Stimulated activated CD8-positive, alpha-beta memory T cell treated with anti-CD3 and anti-CD28 coated beads, Interleukin-4, amount 100 ng/mL, for 1 hour (primary cell): ENCODE results near the gene G3BP2.
"Not testable (repeated sequence)": the region's sequence is repeated elsewhere in the genome, so short reads cannot be mapped to it uniquely, and the experiment has no call there.

Experiments used
- DNase-seq, 2 donors: peaks; one replicate each; pipeline ENCODE4 v3.0.0-alpha.2; 2020; ENCODE audit warnings: low read depth in 2 of 2, low spot score in 1 of 2

The G3BP2 gene

GRCh38 chr4:75673027-75673958 lies at the start of gene G3BP2:
Gene G3BP2 (minus strand): TSS chr4:75673411. CDS start chr4:75662025, 11,386 bp downstream.
- DNase-seq = peak; percentile 93 to 95

GRCh38 chr4:75722417-75722816 lies 49.2 kb upstream of the G3BP2 start:
- no peak for DNase-seq

GRCh38 chr4:75718529-75718928 lies 45.3 kb upstream of the G3BP2 start:
- no peak for DNase-seq

GRCh38 chr4:75717408-75717807 lies 44.2 kb upstream of the G3BP2 start:
- DNase-seq = no peak

GRCh38 chr4:75716054-75716453 lies 42.8 kb upstream of the G3BP2 start:
- DNase-seq = not testable (repeated sequence)

- no peak for DNase-seq
Measured at GRCh38 chr4:75715105-75715799, 42.0 kb upstream of the G3BP2 start.

- DNase-seq = no peak
Measured at GRCh38 chr4:75714704-75715103, 41.5 kb upstream of the G3BP2 start.

GRCh38 chr4:75714011-75714410 lies 40.8 kb upstream of the G3BP2 start:
- DNase-seq = no peak

GRCh38 chr4:75710246-75710645 lies 37.0 kb upstream of the G3BP2 start:
- DNase-seq = no peak

GRCh38 chr4:75708218-75708691 lies 35.0 kb upstream of the G3BP2 start:
- DNase-seq = no peak

- no peak for DNase-seq
Measured at GRCh38 chr4:75705198-75705977, 32.2 kb upstream of the G3BP2 start.

GRCh38 chr4:75702919-75703411 lies 29.8 kb upstream of the G3BP2 start:
- no peak for DNase-seq

GRCh38 chr4:75699299-75699698 lies 26.1 kb upstream of the G3BP2 start:
- no peak for DNase-seq

GRCh38 chr4:75698963-75699228 lies 25.7 kb upstream of the G3BP2 start:
- DNase-seq = no peak

GRCh38 chr4:75698162-75698962 lies 25.2 kb upstream of the G3BP2 start:
- DNase-seq = no peak

- no peak for DNase-seq
Measured at GRCh38 chr4:75696581-75696980, 23.4 kb upstream of the G3BP2 start.

GRCh38 chr4:75696071-75696470 lies 22.9 kb upstream of the G3BP2 start:
- no peak for DNase-seq

GRCh38 chr4:75692066-75692465 lies 18.9 kb upstream of the G3BP2 start:
- DNase-seq = not testable (repeated sequence)

- DNase-seq = not testable (repeated sequence)
Measured at GRCh38 chr4:75687125-75687524, 13.9 kb upstream of the G3BP2 start.

GRCh38 chr4:75686346-75686745 lies 13.1 kb upstream of the G3BP2 start:
- peak in 1 of 2 donors; percentile 18 for DNase-seq
